ENCODE data around the gene C22orf23.

Gene C22orf23

DNA sequence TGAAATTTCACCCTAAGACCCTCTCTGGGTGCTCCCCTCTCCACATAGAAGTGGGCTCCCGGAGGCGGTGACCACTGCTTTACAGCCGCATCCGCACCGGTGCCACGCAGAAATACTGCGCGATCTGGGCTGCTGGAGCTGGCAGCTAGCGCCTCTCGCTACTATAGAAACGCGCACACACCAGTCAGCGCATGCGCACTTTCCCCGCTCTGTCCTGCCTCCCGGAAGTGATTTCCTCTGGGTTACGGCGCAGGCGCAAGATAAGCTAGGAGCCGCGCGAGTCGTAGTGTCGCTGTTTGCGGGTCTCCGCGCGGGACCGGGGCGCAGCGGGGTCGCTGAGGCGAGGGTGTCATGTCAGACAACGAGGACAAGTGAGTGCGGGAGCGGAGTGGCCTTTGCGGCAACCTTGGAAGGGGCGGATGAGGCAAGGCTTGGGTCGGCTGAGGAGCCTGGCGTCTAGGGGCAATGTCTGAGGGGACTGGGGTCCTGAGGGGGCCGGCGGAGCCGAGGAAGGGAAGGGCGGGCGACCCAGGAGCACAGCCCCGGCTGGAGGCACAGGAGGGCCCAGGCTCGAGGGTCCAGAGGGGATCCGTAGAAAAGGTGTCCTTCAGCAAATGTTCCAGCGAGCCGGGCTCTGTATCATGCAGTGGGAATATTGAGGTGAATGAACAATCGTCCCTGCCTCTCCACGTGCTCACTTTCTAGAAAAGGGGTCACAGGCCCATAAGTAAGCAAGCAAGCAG lies at the start of gene C22orf23, which contains the start of gene POLR2F:
C22orf23 (minus strand) TSS at position 165 of the 743 bp plus-strand sequence. CDS start 452 bp downstream, outside the sequence.
POLR2F (plus strand) TSS at position 263 of the 743 bp plus-strand sequence; CDS start at position 352, 89 bp downstream.
- peak; percentile 85 for DNase-seq

DNA sequence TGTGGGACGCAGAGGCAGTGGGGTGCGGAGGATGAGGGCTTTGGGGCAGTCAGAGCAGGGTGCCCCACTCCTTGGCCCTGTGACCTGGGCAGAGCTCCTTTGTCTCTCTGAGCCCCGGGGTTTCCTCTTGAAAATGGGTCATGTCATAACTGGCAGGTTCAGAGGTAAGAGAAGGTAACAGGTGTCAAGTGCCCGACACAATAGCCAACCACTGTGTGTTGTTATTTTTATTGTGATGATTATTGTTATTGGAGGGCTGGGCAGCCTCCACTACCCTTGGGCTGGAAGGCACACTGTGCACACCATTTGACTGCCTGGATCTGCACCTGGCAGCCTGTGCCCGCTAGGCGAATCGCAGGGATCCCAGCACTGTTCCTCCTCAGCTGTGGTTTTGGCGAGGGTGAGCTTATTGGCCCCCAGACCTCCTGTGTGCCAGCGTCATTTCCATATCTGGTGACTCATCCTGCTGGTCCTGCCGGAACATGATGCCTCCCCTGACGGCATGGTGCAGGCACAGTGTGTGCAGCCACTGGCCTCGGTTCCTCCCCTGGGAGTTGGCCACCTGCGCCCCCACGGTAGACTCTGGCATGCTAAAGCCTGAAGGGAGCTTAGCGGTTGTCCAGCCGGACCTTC lies 46.4 kb upstream of the C22orf23 start:
- peak; percentile 48 for DNase-seq

DNA sequence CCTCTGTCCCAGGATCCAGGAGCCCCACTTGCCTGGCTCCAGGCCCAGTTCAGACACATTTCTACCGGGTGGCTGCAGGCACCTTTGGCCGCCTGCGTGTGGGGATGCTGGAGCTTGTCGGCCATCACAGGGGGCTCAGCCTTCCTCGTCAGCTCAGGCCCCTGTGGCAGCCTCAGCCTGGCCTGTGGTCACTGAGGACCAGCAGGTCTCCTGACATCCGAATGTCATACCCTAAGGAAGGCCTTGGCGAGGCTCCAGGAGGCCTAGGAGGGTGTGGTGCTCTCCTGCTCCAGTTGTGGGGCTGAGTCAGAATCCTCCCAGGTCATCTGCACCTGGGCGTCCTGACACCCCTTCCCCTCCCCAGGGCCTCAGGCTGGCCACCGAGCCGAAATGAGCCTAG lies 45.8 kb upstream of the C22orf23 start:
- DNase-seq: no peak

DNA sequence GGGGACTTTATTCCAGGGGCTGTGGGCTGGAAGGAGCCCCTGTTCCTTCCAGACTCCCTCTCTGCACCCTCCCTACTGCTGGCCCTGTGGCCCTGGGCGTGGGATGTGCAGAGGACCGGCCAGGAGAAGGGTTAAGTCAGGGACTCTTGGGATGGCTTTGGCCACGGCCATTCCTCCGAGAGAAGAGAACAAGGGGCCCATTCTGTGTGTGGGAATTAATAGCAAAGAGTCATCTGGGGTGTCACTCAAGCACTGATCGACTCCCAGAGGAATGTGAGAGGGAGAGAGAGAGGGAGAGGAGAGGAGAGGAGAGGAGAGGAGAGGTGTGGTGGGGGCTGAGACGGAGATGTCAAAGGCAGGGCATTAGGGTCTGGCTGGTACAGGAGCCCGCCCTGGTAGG lies 45.1 kb upstream of the C22orf23 start:
- no peak for DNase-seq

DNA sequence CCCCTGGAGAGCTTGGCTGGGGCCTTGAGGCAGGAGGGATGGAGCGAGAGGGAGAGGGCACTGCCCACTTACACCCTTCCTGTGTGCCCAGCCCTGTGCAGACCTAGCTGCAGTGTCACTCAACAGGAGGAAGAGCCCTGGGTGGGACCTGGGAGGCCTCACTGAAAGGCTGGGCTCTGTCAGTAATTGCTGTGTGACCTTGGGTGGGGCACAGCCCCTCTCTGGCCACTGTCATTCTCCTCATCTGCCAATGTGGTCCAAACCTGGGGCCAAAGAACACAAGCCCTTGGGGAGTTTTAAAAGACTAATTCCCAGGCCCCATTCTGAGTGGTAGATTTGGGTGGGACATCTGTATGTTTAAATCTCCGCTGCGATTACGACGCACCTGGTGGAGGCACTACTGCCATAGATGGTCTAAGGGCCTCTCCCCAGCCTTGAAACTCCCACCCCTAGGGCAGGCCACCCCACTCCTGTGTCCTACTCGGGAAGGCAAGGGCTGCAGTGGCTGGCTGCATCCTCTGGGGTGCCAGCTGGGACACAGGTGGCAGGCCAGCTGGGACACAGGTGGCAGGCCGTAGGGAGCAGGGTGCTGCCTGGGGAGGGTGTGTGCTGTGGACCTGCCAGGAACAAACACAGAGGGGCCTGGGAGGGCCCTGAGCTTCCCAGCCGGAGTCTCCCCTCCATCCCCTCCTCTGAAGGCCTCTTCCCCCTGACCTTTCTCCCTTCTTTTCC lies 43.3 kb upstream of the C22orf23 start:
- no peak for DNase-seq

DNA sequence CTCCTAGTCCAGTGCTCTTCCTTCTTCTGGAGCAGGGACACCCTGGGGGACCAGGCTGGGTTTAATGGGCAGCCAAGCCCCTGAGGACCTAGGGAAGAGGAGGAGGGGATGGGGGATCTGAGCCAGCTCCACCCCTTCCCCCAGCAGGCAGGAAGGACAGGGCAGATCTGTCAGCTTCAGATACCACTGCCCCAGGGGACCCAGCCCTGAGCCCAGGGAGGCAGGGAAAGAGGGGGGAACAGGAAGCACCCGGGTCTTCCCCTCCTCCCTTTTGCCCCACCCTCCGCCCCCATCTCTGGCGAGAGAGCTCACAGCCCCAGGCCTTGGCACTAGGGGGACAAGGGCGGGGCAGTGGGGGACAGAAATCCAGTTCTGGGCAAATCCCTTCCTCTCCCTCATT lies 42.7 kb upstream of the C22orf23 start:
- no peak for DNase-seq

DNA sequence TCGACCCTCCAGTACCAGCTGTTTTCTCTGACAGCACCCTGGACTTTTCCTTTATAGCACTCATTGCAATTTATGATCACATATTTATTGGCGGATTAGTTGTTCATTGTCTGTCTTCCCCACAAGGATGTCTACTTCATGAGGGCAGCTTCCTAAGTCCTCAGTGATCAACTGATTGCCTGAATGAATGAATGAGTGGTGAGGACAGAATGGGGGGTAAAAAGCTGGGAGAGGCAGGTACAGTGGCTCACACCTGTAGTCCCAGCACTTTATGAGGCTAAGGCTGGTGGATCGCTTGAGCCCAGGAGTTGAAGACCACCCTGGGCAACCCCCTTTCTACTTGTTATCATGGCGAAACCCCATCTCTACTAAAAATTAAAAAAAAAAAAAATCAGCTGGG lies 42.1 kb upstream of the C22orf23 start:
- no peak for DNase-seq

DNA sequence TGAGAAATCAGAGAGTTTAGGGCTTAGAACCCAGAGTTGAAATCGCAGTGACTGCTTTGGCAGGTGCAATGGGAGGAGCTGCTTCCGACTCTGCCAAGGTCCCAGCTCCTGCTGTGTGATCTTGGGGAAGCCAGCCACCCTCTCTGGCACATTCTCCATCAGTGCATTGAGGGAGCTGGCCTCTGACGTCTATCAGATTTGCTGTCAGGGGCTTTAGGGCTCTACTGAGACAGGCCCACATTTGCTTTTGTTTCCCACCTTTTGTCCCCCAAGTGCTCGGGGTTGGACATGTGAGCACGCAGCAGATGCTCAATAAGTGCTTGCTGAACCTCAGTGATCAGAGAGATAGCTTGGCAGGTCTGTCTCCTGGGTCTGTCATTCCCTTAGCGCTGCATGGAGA lies 41.6 kb upstream of the C22orf23 start:
- no peak for DNase-seq

DNA sequence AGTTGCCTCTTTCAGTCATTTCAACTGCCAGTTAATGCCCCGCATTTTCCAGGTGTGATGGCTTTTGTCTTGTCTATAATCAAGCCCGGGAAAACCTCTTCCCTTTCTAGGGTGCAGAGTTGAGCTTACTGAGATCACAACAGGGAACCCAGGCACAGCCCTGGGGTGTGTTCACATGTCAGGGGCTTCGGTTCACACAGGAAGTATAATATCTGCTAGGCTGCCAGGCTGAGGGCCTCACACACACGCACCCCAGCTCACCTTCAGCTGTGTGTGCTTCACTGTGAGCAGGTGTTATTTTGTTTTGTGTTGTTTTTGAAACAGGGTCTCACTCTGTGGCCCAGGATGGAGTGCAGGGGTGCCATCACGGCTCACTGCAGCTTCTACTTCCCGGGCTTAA lies 40.6 kb upstream of the C22orf23 start:
- no peak for DNase-seq

DNA sequence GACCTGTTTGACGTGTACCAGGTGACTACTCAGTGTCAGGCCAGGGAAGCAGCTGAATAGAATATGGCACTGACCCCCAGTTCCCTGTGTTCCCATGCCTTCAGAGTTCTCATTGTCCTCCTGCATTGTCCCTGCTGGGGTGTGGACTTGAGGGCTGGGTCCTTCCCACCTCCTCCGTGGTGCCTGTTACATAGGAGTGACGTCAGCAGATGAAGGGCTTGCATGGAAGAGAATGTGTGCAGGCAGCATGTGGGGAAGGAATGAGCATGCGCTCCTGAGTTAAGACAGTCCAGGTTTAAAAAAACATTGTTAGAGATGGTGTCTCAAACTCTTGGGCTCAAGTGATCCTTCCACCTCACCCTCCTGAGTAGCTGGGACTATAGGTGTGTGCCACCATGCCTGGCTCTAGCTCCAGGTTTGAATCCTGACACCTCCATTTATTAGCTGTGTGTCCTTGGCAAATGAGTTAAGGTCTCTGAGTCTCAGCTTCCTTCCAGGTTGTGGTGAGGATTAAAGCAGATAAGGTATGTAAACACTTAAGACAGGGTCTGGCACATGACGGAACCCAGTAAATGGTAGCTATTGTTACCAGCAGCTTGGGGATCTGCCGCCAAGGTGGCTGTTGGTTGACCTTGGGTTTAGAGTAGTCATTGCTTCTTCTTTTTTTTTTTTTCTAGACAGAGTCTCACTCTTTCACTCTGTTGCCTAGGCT lies 38.5 kb upstream of the C22orf23 start:
- DNase-seq: no peak

DNA sequence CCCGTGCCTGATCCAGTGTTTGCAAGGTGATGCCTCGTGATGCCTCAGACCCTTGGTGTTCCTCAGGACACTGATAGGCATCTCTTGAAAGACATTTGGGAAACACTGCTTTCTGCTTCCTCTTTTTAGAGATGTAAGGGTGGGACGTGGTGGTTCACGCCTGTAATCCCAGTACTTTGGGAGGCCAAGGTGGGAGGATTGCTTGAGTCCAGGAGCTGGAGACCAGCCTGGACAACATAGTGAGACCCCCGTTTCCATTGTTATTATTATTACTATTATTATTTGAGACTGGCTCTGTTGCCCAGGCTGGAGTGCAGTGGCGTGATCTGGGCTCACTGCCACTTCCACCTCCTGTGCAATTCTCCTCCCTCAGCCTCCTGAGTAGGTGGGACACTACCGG lies 37.5 kb upstream of the C22orf23 start:
- DNase-seq: no peak

DNA sequence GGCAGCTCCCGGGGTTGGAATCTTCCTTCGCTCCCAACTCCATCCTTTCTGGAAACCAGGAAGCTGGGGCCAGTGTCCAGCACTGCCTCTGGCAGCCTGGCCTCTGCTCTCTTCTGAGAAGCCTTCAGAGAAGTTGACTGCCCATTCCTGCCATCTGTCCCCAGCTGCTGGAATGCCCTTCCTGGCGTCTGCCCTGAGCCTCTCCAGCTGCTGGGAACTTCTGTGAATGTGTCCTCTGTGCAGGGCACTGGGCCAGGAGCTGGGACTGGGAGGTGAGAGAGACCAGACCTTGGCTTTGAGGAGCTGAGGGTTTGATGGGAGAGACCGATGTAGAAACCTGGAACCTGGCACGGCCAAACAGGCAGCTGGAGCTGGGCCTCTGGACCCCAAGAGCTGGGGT lies 36.9 kb upstream of the C22orf23 start:
- no peak for DNase-seq

DNA sequence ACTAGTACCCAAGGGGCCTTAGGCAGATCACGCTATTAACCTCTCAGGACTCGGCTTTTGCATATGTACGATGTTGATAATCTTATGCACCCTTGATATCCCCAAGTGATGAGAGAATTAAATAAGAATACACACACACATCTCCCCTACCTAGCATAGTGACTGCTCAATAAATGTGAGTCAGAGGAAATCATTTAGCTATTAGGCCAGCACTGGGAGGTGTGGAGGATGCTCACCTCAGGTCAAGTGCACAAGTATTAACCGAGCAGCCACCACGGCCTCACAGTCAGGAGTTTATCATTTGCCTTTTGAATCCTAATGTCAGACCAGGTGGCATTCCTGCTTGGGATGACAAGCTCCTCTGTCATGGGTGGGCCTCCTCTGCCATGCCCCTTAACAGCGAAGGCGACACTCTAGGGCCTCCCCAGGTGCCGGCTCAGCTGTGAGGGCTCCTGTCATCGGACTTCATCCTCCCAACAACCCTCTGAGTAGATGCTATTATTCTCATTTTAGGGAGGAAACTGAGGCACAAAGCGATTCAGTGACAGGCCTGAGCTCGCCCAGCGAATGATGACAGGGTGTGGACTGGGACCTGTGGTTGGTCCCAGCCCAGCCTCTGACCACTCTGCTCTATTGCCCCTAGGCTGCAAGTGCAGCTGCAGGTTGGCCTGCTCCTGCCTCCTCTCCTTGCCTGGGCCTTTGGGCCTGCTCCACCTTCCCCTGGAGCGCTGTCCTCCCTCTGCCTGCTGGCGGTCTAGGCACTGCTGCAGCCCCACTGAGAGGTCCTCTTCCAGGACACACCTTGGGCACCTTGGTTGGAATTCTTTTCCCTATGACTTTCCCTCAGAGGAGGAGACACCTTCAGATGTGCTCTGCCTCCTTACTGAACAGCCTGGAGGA lies 36.0 kb upstream of the C22orf23 start:
- DNase-seq: no peak

DNA sequence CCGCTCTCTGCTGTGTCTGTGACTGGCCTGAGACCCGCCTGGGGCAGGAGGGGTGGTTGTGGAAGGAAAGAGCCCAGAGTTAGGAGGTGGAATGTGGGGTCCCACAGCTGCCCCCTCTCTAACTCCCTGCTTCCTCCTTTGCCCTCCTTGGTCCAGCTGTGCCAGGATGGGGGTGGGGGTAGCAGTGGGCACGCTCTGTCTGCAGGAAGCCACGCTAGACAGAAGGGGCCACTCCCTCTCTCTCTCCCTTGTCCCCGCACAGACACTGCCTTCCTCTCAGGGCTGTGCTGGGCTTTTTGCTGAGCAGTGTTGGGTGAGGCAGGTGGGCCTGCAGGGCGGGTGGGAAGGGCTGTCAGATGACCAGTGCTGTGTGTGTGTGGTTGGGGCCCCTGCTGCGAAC lies 33.0 kb upstream of the C22orf23 start:
- no peak for DNase-seq

DNA sequence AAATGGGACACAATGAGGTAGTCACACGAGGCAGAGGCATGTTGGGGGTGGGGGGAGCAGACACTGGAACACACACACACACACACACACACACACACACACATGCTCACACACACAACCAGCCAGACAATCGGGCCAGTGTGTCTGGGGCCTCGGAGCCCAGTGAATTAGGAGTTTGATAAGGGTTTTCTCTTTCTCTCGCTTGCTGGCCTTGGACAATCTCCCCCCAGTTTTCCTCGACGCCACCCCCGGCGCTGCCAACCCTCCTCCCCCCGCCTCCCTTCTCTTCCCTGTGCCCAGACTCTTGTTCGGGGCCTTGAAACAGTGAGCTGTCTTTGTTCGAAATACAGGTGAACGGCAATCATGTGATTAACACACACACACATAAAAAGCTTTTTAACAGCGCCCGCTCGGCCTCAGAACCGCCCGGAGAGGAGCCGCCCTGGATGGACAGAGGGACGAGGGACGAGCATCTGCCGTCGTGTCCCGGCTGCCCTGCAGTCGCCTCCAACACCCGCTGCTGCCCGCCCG lies 32.4 kb upstream of the C22orf23 start:
- DNase-seq: no peak

DNA sequence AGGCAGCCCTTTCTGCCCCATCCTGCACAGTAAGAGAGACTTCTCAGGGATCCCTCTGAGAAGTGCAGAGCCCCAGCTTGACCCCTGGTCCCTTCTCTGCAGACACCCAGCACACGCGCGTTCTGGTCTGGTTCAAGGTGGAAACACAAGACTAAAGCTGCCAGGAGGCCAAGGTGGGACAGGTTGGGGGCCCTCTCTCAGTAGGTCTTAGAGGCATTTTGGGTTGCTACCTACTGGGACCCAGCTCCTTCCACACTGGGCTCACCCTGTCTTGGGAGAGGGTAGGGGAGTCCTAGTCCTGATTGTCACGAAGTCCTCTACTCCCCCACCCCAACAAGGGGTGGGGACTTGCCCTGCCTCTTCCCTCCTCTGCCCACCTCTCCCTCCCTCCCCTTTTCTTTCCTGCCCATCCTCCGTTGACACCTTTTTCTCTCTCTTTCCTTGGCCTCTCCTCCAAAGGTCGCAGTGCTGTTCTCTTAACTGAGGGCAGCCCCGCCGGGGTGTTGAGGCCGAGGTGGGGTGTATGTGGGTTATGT lies 31.7 kb upstream of the C22orf23 start:
- DNase-seq: no peak

DNA sequence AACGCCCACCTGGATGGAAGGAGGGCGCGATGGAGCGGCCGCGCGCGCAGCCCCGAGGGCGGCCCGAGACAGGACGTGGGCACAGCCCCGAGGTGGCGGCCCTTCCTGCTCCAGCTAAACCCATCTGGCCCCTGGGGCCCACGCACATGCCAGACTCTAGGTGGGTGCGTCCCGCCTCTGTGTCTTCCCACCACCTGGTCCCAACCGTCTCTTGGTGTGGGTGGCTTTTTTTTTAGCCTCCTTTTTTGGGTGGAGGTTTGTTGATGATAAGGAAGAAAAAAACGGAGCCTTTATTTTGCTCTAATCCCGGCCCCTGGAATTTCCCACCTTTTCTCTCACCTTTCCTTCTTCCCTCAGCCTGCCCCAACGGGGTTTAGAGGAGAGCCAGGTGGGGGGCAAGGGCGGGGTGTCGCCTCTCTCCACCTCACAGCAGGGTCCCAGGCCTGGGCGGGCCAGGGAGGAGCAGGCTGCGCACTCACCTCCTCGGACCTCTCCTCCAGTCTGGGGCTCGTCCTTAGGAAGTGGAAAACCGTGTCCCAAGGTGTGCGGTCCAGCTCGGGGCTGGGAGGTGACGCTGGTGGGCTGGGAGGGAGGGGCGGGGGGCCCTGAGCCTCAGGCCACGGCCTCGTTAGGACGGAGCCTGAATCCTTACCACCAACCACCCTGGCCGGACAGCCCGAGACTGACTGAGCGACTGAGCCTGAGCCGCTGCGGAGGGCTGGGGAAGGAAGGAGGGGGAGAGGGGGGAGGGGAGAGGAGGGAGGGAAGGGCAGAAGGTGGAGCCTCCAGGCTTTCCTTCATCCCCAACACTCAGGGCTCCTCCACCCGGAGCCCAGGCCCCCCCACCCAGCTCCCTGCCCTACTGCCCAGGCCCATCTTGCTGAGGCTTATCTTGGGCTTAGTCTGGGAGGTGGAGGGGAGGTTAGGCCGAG lies 30.7 kb upstream of the C22orf23 start, which contains the start of gene SOX10:
SOX10 (minus strand) TSS at position 696 of the 932 bp plus-strand sequence. CDS start 771 bp downstream, outside the sequence.
- no peak for DNase-seq

DNA sequence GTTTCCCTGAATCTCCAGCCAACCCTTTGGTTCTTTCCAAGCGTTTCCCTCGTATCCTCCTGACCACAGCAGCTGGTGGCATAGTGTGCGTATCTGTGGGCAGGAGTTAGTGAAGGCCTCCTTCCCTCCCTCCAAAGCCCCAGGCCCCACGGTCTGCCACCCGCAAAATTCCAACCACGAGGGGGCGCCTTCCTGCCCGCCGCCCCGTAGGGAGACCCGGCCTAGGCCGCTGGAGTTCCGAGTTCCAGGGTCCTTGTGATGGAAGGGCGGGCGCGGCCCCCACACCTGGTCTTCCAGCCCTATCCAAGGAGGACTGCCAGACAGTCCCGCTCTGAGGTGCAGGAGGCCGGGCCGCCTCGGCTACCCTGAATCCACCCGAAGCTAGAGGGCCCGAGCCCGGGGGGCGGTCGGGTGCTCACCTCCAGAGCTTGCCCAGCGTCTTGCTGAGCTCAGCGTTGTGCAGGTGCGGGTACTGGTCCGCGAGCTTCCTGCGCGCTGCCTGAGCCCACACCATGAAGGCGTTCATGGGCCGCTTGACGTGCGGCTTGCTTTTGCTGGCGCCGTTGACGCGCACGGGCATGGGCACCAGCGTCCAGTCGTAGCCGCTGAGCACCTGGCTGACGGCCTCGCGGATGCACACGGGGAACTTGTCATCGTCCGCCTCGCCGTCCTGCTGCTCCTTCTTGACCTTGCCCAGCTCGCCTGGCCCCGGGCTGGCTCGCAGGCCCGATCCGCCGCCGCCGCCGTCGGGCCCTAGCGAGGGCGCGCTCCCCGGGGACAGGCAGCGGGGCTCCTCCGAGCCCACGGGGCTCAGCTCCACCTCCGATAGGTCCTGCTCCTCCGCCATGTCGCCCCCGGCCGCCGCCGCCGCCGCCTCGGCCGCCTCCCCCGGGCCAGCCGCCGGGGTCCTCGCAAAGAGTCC lies 29.8 kb upstream of the C22orf23 start:
- DNase-seq: no peak
